ENCODE data around the gene POLR3K.
A peak's percentile ranks its signal among the peaks of the same experiment; 100 is the strongest.

The POLR3K gene

GRCh38 chr16:85865-86264 lies 32.5 kb upstream of the POLR3K start:
- no peak for DNase-seq
- TF ChIP-seq POLR2A (IDR thresholded peaks at IDR 0.05; ENCODE audit: low read length): no peak
- TF ChIP-seq GATA1 (IDR thresholded peaks at IDR 0.05; ENCODE audit: low read depth, low read length): no peak

- no peak for TF ChIP-seq POLR2A (IDR thresholded peaks at IDR 0.05; ENCODE audit: low read length)
Measured at GRCh38 chr16:85407-85782, 32.0 kb upstream of the POLR3K start.

GRCh38 chr16:84718-85406 lies 31.5 kb upstream of the POLR3K start:
- TF ChIP-seq GATA1 (IDR thresholded peaks at IDR 0.05; ENCODE audit: low read depth, low read length) (no peak), POLR2A (IDR thresholded peaks at IDR 0.05; ENCODE audit: low read length) (peak; percentile 42)

More at GRCh38 chr16:85407-85782, 32.0 kb upstream of the POLR3K start:
- DNase-seq: no peak

GRCh38 chr16:83781-84615 lies 30.6 kb upstream of the POLR3K start:
- TF ChIP-seq GATA1 (IDR thresholded peaks at IDR 0.05; ENCODE audit: low read depth, low read length) (no peak), POLR2A (IDR thresholded peaks at IDR 0.05; ENCODE audit: low read length) (peak; percentile 6)

More at GRCh38 chr16:84718-85406, 31.5 kb upstream of the POLR3K start:
- peak in 1 of 2 experiments; percentile 47 for DNase-seq

GRCh38 chr16:83060-83603 lies 29.7 kb upstream of the POLR3K start:
- no peak for TF ChIP-seq GATA1 (IDR thresholded peaks at IDR 0.05; ENCODE audit: low read depth, low read length)
- TF ChIP-seq POLR2A (IDR thresholded peaks at IDR 0.05; ENCODE audit: low read length): no peak

More at GRCh38 chr16:83781-84615, 30.6 kb upstream of the POLR3K start:
- no peak for DNase-seq

GRCh38 chr16:79151-80054 lies 26.0 kb upstream of the POLR3K start:
- DNase-seq: no peak
- no peak for TF ChIP-seq GATA1 (IDR thresholded peaks at IDR 0.05; ENCODE audit: low read depth, low read length)
- TF ChIP-seq POLR2A (IDR thresholded peaks at IDR 0.05; ENCODE audit: low read length): no peak

More at GRCh38 chr16:83060-83603, 29.7 kb upstream of the POLR3K start:
- DNase-seq: no peak

GRCh38 chr16:78444-79150 lies 25.2 kb upstream of the POLR3K start:
- TF ChIP-seq POLR2A (IDR thresholded peaks at IDR 0.05; ENCODE audit: low read length) (peak; percentile 57), GATA1 (IDR thresholded peaks at IDR 0.05; ENCODE audit: low read depth, low read length) (no peak)
- DNase-seq: peak; percentile 52 to 66

- DNase-seq: peak; percentile 75 to 80
- TF ChIP-seq POLR2A (IDR thresholded peaks at IDR 0.05; ENCODE audit: low read length): peak; percentile 68
- no peak for TF ChIP-seq GATA1 (IDR thresholded peaks at IDR 0.05; ENCODE audit: low read depth, low read length)
Measured at GRCh38 chr16:77807-78443, 24.5 kb upstream of the POLR3K start, which contains the start of gene MPG. TSS of gene MPG (plus strand) at chr16:78225. CDS start at chr16:78310, 85 bp downstream.

GRCh38 chr16:77273-77806 lies 23.9 kb upstream of the POLR3K start:
- no peak for TF ChIP-seq POLR2A (IDR thresholded peaks at IDR 0.05; ENCODE audit: low read length)
- no peak for TF ChIP-seq GATA1 (IDR thresholded peaks at IDR 0.05; ENCODE audit: low read depth, low read length)
- DNase-seq: peak; percentile 63 to 68

- DNase-seq: peak; percentile 33 to 52
- no peak for TF ChIP-seq GATA1 (IDR thresholded peaks at IDR 0.05; ENCODE audit: low read depth, low read length)
- no peak for TF ChIP-seq POLR2A (IDR thresholded peaks at IDR 0.05; ENCODE audit: low read length)
Measured at GRCh38 chr16:76535-77272, 23.3 kb upstream of the POLR3K start.
